Activated naive CD4-positive, alpha-beta T cell treated with anti-CD3 and anti-CD28 coated beads, Interleukin-2, amount 10 ng/mL, durations not matched to agents 7 days and 5 days (primary cell): ENCODE results near the gene FOXF1.

Source experiments
- CTCF ChIA-PET: fragments of 350-600 bp; sonication (Branson Sonifier 250); formaldehyde crosslinking; loops from one replicate; lab custom pipeline; 2021; ENCODE audit warnings: antibody characterized with exemption; lab: Charles Lee
- DNase-seq: peaks from one replicate; pipeline ENCODE4 v3.0.0-alpha.2; 2020
- H3K27ac Mint-ChIP-seq: one replicate; pipeline ENCODE4 v1.8.0; 2021; ENCODE audit warnings: mild to moderate bottlenecking, moderate library complexity, mixed read lengths
- H3K27me3 Mint-ChIP-seq: one replicate; pipeline ENCODE4 v1.8.0; 2021; ENCODE audit warnings: mild to moderate bottlenecking, mixed read lengths
- H3K36me3 Mint-ChIP-seq: one replicate; pipeline ENCODE4 v1.8.0; 2021; ENCODE audit warnings: mixed read lengths
- H3K4me1 Mint-ChIP-seq: one replicate; pipeline ENCODE4 v1.8.0; 2021; ENCODE audit warnings: mixed read lengths
- H3K4me3 Mint-ChIP-seq: one replicate; pipeline ENCODE4 v1.8.0; 2021; ENCODE audit warnings: mild to moderate bottlenecking, moderate library complexity, mixed read lengths
- H3K9me3 Mint-ChIP-seq: one replicate; pipeline ENCODE4 v1.8.0; 2021; ENCODE audit warnings: mixed read lengths

Gene FOXF1

DNA sequence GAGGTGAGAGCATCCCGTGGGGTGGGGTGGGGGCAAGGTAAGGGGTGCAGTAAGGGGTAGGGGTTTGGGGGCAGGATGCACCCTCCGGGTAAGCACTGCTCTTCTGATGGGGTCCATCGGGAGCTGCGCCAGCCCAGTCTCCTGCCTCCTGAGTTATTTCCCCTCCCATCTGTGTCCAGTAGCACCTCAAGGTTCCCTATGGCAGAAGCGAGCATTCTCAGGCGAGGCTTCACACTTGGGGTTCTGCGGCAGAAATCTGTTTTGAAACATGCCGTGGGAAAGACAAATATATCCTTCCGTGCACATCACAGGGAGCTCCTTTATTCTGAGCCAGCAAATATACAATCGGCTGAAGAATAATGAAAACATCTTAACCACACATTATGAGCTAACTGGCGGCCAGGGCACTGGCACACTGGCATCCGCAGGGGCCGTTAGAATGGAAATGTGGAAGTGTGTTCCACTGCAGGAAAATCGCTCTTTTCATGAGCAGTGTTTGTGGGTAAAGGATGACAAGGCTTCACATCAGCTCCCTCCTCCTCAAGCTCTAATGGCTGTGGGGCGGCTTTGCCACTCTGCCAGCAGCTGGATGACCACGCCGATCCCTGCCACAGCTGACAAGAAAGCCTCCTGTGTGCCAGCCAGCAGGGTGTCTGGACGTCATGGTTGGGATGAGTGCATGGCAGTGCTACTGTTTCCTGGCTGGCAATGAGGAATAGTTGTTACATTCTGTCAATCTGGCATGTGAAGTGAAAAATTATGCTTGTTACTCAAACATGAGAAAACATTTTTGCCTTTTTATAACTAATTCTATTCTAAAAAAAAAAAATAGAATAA is 24.7 kb downstream of the FOXF1 start:
- no peaks in the 10 kb centered on the region for H3K27me3 Mint-ChIP-seq
- CTCF ChIA-PET, result no interaction called here
- H3K36me3 Mint-ChIP-seq, result peaks cover 9% of the 10 kb centered on the region
- no peak overlapping the region for H3K4me3 Mint-ChIP-seq
- H3K9me3 Mint-ChIP-seq, result no peaks in the 10 kb centered on the region
- H3K4me1 Mint-ChIP-seq, result no peaks in the 10 kb centered on the region
- no peak for DNase-seq
- no peak overlapping the region for H3K27ac Mint-ChIP-seq

DNA sequence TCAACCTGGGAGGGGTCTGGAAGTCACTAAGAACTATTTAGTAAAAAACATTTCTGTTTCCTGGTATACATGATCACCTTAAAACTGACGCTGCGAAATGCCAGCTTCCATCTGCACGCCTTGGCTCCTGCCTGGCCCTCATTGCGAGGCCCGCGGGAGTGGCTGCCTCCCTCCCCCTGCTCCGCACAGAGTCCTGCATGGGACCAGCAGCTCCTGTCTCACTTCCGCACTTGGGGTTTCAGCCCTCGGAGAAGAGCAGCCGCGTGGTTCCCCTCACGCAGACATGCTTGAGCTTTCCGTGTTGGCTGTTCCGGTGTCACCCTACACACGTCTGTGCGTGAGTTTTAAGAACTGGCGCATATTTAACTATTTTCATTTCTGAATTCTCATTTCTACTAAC is 26.3 kb downstream of the FOXF1 start:
- no peaks in the 10 kb centered on the region for H3K4me1 Mint-ChIP-seq
- no peaks in the 10 kb centered on the region for H3K27me3 Mint-ChIP-seq
- H3K9me3 Mint-ChIP-seq, result no peaks in the 10 kb centered on the region
- no peak overlapping the region for H3K4me3 Mint-ChIP-seq
- no peak overlapping the region for H3K27ac Mint-ChIP-seq
- DNase-seq, result no peak
- H3K36me3 Mint-ChIP-seq, result peaks cover 10% of the 10 kb centered on the region
- CTCF ChIA-PET, result no interaction called here

DNA sequence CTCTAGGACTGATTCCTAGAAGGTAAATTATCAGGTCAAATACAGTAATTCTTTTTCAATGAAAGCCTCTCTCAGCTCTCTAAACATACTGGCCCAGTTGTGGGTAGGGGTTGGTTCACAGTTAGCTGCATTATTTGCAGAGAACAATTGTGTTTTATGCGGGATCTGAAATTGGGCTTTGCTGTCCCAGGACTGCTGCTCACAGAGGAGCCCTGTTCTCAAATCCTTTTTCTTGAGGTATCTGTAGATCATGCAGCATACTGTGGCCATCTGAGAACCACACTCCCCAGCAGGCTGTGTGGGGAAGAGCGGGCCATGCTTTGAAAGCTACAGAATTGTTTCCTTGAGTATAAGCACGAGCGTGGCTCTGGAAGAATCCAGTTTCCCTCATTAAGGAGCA is 27.2 kb downstream of the FOXF1 start:
- Mint-ChIP-seq H3K27ac (no peak overlapping the region), H3K36me3 (peaks cover 10% of the 10 kb centered on the region), H3K27me3 (no peaks in the 10 kb centered on the region), H3K4me3 (no peak overlapping the region), H3K4me1 (no peaks in the 10 kb centered on the region), H3K9me3 (no peaks in the 10 kb centered on the region)
- no peak for DNase-seq
- CTCF ChIA-PET, result no interaction called here

DNA sequence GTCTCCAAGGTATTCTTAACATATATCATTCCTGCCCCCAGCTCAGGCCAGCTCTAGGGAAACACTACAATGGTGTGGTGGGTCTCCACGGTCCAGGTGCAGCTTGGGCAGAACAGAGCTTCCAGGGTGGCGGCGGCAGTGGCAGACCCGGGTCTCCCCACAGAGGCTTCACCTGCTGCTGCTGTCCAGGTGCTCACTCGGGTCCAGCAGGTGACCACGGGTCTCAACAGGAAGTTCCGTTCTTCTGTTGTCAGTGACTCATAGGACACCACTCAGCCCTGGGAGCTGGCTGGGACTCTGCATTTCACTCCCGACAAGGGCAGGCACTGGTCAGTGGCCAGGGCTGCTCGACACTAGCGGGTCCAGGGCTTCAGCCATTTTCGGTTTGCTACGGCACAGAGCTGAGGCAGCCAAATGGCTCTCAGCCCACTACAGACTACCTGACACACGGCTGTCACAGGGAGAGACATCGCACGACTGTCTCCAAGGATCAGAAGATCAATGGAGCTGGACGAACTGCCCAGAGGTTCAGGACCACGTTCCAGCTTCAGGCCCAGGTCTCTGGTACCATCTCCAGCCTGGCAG is 28.0 kb downstream of the FOXF1 start:
- no peak overlapping the region for H3K27ac Mint-ChIP-seq
- no peak for DNase-seq
- peaks cover 10% of the 10 kb centered on the region for H3K36me3 Mint-ChIP-seq
- H3K4me3 Mint-ChIP-seq, result no peak overlapping the region
- no peaks in the 10 kb centered on the region for H3K4me1 Mint-ChIP-seq
- H3K9me3 Mint-ChIP-seq, result no peaks in the 10 kb centered on the region
- CTCF ChIA-PET, result no interaction called here
- no peaks in the 10 kb centered on the region for H3K27me3 Mint-ChIP-seq

DNA sequence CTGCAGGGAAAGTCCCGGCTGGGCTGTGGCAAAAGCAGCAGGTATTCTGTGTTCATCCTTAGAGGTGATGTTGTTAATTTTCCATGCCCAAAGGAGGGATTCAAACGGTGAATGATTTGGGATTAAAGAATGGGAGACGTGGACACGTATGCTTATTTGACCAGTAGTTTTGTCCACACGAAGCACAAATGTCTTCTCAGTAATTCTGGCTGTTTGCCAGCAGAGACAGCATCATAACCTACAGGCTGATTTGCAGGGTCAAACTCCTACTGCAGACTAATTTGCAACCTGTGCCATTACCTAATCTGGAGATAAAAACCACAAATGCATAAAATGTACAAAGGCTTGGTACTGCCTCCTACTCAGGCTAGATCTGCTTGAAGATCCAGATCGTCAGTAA is 30.6 kb downstream of the FOXF1 start:
- H3K27ac Mint-ChIP-seq, result no peak overlapping the region
- no peak overlapping the region for H3K4me3 Mint-ChIP-seq
- DNase-seq, result no peak
- CTCF ChIA-PET, result interaction anchor here (0.7 to 0.9 kb wide), 2 partner anchors 9 to 24 kb away, joined by 3 read pairs; no protein-coding TSS in a partner anchor
- H3K27me3 Mint-ChIP-seq, result no peaks in the 10 kb centered on the region
- no peaks in the 10 kb centered on the region for H3K9me3 Mint-ChIP-seq
- H3K4me1 Mint-ChIP-seq, result no peaks in the 10 kb centered on the region
- peaks cover 16% of the 10 kb centered on the region for H3K36me3 Mint-ChIP-seq

DNA sequence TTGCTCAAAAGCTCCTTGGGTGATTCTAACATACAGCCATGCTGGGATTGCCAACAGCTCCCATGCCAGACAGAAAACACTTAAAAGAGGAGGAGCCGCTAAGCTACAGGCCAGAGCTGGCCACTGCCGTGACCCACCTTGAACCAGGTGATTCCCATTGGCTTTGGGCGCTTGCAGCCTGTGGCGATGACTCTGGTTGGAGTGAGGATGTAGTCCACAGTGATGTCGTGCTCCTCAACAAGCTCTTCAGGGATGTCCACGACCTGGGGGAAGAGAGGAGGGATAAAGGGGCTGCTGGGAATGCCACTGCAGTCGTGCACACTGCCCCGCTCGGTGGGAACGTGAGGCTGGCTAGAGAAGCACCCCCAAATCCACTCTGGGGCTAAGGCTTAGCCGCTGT is 31.2 kb downstream of the FOXF1 start:
- no peak overlapping the region for H3K4me3 Mint-ChIP-seq
- H3K36me3 Mint-ChIP-seq, result peaks cover 18% of the 10 kb centered on the region
- no peaks in the 10 kb centered on the region for H3K4me1 Mint-ChIP-seq
- H3K9me3 Mint-ChIP-seq, result no peaks in the 10 kb centered on the region
- no peak for DNase-seq
- no peaks in the 10 kb centered on the region for H3K27me3 Mint-ChIP-seq
- CTCF ChIA-PET, result no interaction called here
- no peak overlapping the region for H3K27ac Mint-ChIP-seq

DNA sequence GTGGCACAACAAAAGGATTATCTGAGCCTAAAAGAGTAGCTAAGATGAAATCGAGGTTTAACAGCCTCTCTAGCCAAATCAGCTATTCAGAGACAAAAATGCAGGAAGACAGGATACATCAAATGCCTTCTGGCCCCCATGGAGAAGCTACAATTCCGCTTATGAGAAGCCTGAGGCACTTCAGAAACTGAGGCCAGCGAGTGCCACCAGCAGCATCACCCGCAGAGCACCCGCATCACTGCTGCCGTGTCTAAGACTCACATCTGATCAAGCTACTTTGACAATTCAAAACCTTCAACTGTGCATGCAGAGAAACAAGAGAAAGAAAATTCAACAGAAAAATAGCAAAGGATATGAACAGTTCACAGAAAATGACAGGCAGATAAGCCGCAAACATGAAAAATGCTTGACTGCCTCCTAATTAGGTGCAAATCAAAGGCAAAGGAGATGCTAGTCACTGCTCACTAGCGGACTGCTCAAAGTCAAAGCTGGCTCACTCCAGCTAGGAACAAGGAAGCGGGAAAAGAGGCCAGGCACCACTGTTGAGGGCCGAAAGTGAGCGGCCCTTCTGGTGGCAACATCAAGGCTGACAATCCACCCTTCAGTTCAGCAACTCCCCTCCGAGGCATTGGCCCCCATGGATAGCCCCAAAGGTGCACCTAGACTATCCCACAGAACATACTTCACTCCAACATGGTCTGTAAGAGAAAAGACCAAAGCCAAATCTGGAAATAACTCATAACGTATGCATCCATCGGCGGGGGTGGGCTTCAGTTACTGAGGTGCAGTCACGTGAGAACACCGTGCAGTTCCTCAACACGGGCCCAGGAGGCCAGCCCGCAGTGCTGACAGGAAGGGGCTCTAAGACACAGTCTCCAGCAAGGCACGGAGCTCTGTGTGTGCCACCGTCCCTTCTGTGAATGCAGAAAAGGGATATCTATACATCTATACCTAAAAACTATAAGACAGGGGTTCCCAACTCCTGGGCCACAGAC is 32.7 kb downstream of the FOXF1 start:
- no peak overlapping the region for H3K27ac Mint-ChIP-seq
- H3K9me3 Mint-ChIP-seq, result no peaks in the 10 kb centered on the region
- DNase-seq, result no peak
- H3K4me3 Mint-ChIP-seq, result no peak overlapping the region
- no peaks in the 10 kb centered on the region for H3K4me1 Mint-ChIP-seq
- CTCF ChIA-PET, result no interaction called here
- H3K27me3 Mint-ChIP-seq, result no peaks in the 10 kb centered on the region
- H3K36me3 Mint-ChIP-seq, result peaks cover 20% of the 10 kb centered on the region

DNA sequence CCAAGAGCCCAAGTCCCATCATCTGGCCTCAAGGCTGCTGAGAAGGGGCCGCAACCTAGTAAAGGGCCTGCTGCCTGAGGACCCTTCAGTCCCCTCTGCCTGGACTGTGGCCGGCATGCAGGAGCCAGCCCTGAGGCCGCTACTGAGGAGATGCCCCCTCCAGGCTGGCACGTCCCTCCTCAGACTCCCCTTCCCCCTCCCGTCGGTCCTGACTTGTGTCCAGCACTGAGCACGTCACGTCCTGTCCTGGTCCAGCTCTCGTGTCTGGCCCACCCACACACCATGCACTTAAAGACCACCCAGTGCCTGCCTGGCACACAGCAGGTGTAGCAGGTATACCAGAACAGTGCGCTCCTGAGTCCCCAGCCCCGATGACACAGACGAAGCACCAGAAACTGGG is 35.2 kb downstream of the FOXF1 start:
- no peak for DNase-seq
- no peak overlapping the region for H3K4me3 Mint-ChIP-seq
- H3K36me3 Mint-ChIP-seq, result peaks cover 14% of the 10 kb centered on the region
- no peaks in the 10 kb centered on the region for H3K27me3 Mint-ChIP-seq
- CTCF ChIA-PET, result interaction anchor here (0.6 kb wide), 1 partner anchor 427 kb away, joined by 3 read pairs; no protein-coding TSS in a partner anchor
- no peaks in the 10 kb centered on the region for H3K9me3 Mint-ChIP-seq
- H3K27ac Mint-ChIP-seq, result no peak overlapping the region
- no peaks in the 10 kb centered on the region for H3K4me1 Mint-ChIP-seq

DNA sequence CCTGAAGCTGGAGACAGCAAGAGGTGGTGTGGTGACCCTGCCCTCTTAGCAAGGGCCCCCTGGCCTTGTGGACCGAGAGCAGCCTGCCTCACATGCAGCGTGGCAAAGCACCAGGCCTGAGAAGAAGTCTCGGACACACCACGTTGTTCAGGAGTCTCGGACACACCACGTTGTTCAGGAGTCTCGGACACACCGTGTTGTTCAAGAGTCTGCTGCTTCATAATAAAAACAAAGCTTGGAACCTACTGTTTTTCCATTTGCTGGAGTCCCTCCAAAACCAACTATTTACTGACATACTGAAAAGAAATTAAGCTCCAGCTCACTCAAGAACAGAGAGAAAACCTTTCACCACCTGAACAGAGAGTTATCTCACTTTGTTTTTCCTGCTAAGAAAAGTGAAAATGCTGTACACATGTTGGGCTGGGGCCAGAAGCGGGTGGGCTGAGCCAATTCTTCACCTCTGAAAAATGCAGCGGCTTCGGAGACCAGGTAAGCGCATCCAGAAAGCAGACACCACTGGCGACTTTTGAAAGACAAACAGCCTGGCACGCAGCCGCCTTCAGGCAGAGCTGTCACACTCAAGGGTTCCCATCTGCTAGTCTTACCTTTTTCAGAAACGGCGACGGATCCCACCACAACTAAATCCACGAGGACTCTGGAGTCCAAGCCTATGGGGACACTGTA is 35.8 kb downstream of the FOXF1 start:
- DNase-seq, result no peak
- Mint-ChIP-seq H3K36me3 (peaks cover 12% of the 10 kb centered on the region), H3K9me3 (no peaks in the 10 kb centered on the region), H3K27me3 (no peaks in the 10 kb centered on the region), H3K27ac (no peak overlapping the region), H3K4me1 (no peaks in the 10 kb centered on the region), H3K4me3 (no peak overlapping the region)
- CTCF ChIA-PET, result no interaction called here

DNA sequence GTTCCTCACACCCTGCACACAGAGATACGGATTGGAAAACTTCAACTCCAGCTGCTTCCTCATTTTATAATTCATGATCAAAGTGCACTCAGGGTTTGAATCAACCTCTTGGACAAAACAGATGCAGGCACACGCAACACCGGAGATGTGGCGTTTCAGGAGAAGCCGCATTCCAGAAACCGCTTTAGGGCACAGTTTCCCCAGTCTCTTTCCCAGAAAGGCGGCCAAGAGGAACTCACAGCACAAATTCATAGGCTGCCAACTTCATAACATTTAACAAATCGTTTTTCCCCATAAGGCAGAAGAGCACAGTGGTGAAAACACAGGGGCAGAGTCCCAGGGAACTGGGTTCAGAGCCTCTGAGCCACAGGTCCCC is 36.3 kb downstream of the FOXF1 start:
- Mint-ChIP-seq H3K4me3 (no peak overlapping the region), H3K36me3 (peaks cover 12% of the 10 kb centered on the region), H3K27ac (no peak overlapping the region), H3K9me3 (no peaks in the 10 kb centered on the region), H3K27me3 (no peaks in the 10 kb centered on the region), H3K4me1 (no peaks in the 10 kb centered on the region)
- DNase-seq, result no peak
- CTCF ChIA-PET, result no interaction called here

DNA sequence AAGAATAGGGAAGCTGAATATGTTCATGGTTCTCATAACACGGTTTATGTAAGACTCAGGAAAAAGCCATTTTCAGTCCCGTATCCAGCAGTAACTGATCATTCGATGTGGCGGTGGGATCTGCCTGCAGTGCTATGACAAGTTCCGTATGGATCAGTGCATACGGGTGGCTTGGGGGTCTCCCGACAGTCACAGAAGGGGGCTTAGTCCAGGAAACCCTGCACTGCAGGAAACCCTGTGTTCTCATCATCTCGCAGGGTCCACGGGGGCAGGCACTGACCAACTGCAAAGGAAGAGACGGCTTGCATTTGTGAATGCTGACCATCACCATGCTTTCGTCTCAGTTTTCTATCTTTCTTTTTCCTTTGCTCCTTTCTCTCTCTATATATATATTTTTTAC is 37.0 kb downstream of the FOXF1 start:
- DNase-seq, result no peak
- no peaks in the 10 kb centered on the region for H3K27me3 Mint-ChIP-seq
- no peaks in the 10 kb centered on the region for H3K9me3 Mint-ChIP-seq
- no peak overlapping the region for H3K4me3 Mint-ChIP-seq
- H3K27ac Mint-ChIP-seq, result no peak overlapping the region
- H3K4me1 Mint-ChIP-seq, result no peaks in the 10 kb centered on the region
- H3K36me3 Mint-ChIP-seq, result peaks cover 12% of the 10 kb centered on the region
- CTCF ChIA-PET, result no interaction called here

DNA sequence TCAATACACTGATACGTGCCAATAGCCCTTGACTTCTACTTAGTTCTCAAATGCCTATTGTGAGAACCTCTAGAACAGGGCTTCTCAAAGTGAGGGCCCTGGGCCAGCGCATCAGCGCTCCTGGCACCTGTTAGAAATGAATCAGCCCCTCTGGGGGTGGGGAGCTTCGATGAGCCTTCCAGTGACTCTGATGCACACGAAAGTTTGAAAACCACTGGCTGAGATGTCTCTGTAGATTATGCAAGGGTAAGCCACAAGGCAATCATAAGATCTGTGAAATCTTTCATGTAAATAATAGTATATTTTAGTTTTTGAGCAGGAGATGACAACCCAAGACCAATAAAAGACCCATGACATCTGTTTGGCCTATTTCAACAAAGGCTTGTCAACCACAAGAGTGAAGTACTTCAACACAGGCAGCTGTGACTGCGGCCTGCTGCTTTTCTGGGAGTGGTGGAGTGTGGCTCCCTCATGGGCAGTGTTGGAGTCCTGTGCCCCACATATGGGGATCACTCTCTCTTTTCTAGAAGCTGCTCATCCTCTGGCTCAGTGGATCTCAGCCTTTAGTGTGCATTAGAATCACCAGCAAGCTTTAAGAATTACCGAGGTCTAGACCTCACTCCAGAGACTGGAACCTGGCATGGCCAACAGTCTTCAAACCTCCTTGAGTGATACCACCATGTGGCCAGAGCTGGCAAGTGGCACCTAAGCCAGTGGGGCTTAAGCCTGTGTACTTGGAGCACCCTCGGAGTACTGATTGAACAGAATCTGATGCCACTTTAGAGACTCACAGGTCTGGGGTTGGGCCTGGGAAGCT is 39.0 kb downstream of the FOXF1 start:
- no peak overlapping the region for H3K27ac Mint-ChIP-seq
- no peak for DNase-seq
- H3K9me3 Mint-ChIP-seq, result no peaks in the 10 kb centered on the region
- CTCF ChIA-PET, result interaction anchor here (0.6 to 0.7 kb wide), 2 partner anchors 9 kb away, joined by 3 read pairs; no protein-coding TSS in a partner anchor
- peaks cover 19% of the 10 kb centered on the region for H3K36me3 Mint-ChIP-seq
- H3K27me3 Mint-ChIP-seq, result no peaks in the 10 kb centered on the region
- peaks cover 13% of the 10 kb centered on the region for H3K4me1 Mint-ChIP-seq
- H3K4me3 Mint-ChIP-seq, result no peak overlapping the region

DNA sequence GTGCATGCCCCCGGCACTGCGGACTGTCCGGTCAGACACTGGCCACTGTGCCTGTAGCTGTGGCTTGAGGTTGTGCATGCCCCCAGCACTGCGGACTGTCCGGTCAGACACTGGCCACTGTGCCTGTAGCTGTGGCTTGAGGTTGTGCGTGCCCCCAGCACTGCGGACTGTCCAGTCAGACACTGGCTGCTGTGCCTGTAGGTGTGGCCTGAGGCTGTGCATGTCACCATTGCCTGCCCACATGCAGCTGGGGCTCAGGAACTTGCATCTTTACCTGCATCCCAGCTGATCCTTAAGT is 39.5 kb downstream of the FOXF1 start:
- no peak for DNase-seq
- Mint-ChIP-seq H3K36me3 (peaks cover 17% of the 10 kb centered on the region), H3K4me1 (peaks cover 16% of the 10 kb centered on the region), H3K4me3 (no peak overlapping the region), H3K9me3 (no peaks in the 10 kb centered on the region), H3K27ac (no peak overlapping the region), H3K27me3 (peaks cover under 1% of the 10 kb centered on the region)
- CTCF ChIA-PET, result interaction anchor here (0.6 to 0.7 kb wide), 2 partner anchors 8 to 9 kb away, joined by 3 read pairs; no protein-coding TSS in a partner anchor
